Stimulated activated naive CD8-positive, alpha-beta T cell treated with anti-CD3 and anti-CD28 coated beads, Interleukin-15, Interleukin-2, amounts not matched to agents 100 ng/mL and 50 ng/mL, for 24 hours (primary cell): ENCODE data around the gene ABCG1.

ENCODE experiments used
- H3K27ac Mint-ChIP-seq: one replicate; pipeline ENCODE4 v1.8.0; 2021; ENCODE audit warnings: mild to moderate bottlenecking, mixed read lengths
- H3K27me3 Mint-ChIP-seq: one replicate; pipeline ENCODE4 v1.8.0; 2021; ENCODE audit warnings: mixed read lengths
- H3K36me3 Mint-ChIP-seq: one replicate; pipeline ENCODE4 v1.8.0; 2021; ENCODE audit warnings: low read depth, mixed read lengths
- H3K4me1 Mint-ChIP-seq: one replicate; pipeline ENCODE4 v1.8.0; 2021; ENCODE audit warnings: low read depth, mixed read lengths
- H3K4me3 Mint-ChIP-seq: one replicate; pipeline ENCODE4 v1.8.0; 2021; ENCODE audit warnings: mild to moderate bottlenecking, mixed read lengths
- H3K9me3 Mint-ChIP-seq: one replicate; pipeline ENCODE4 v1.8.0; 2021; ENCODE audit warnings: mixed read lengths

ABCG1 gene

GRCh38 chr21:42188663-42189062 is 30.3 kb upstream of the ABCG1 start:
- peaks cover 13% of the 10 kb centered on the region for H3K9me3 Mint-ChIP-seq
- no peaks in the 10 kb centered on the region for H3K27me3 Mint-ChIP-seq
- H3K4me3 Mint-ChIP-seq, result peak overlapping the region; percentile 71
- H3K27ac Mint-ChIP-seq, result peak overlapping the region; percentile 94
- H3K4me1 Mint-ChIP-seq, result peaks cover 81% of the 10 kb centered on the region
- peaks cover 18% of the 10 kb centered on the region for H3K36me3 Mint-ChIP-seq

DNA sequence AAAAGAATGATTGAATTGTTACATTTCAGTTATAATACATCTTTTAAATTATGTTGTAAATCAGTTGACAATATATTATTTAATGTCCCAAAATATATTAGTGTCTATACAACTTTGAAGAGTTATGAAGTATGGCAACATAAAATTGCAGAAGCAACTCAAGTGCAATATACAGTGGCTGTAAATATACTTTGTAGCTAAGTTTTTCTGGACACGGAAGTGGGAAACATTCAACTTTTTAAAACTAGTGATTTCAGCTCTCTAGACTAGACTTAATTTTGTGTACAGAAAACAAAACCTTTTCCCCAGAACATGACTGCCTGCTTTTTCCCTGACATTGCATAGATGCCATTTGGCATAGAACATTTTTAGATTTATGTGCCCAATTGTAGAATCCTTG is 29.5 kb upstream of the ABCG1 start:
- Mint-ChIP-seq H3K4me1 (peaks cover 86% of the 10 kb centered on the region), H3K27me3 (no peaks in the 10 kb centered on the region), H3K36me3 (peaks cover 18% of the 10 kb centered on the region), H3K4me3 (no peak overlapping the region), H3K27ac (peak overlapping the region; percentile 36), H3K9me3 (peaks cover 13% of the 10 kb centered on the region)

DNA sequence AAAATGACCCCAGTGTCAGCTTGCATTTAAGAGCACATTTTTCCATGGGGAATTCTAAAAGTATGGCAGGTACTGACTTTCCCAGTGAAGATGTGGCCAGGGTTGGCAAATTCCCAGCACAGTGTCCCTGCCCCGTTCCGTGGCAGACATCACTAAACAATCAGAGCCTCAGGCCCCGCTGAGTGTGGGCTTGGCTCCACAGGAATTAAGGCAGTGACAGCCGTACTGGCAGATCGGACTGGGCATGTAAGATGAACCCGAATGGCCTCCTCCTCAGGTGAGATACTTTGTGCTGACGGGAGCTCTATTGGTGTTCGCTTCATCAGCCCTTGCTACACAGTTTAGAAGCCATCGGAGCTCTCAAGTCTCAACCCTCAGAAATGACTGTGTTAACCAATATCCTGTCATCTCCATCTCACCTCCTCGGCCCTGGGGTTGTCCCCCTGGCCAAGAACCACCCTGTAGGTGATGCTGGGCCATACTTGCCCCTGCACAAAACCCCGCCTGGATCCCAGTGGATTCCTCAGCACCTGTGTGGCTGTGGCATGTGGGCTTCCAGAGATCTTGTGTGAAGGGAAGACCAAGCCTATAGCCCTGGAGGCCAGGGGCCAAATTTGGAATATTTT is 29.0 kb upstream of the ABCG1 start:
- peaks cover 18% of the 10 kb centered on the region for H3K36me3 Mint-ChIP-seq
- H3K4me1 Mint-ChIP-seq, result peaks cover 88% of the 10 kb centered on the region
- H3K4me3 Mint-ChIP-seq, result no peak overlapping the region
- H3K27me3 Mint-ChIP-seq, result no peaks in the 10 kb centered on the region
- H3K27ac Mint-ChIP-seq, result peak overlapping the region; percentile 36
- peaks cover 13% of the 10 kb centered on the region for H3K9me3 Mint-ChIP-seq

DNA sequence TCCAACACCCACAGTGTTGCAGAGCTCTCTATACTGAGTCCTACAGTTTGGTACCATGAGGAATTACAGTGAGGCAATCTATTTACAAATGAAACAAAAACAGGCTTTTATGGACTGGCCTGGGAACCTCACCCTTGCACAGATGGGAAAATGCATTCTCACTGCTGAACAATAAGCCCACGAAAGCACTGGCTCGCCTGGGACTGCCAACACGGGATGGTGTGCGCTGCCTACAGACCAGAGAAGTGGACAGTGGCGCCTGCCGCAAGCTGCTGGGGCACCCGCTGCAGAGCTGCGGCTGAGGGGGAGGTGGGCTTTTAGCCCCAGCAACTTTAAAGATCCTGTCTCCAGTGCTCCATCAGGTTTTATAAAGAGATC is 28.5 kb upstream of the ABCG1 start:
- Mint-ChIP-seq H3K4me3 (no peak overlapping the region), H3K27me3 (no peaks in the 10 kb centered on the region), H3K36me3 (peaks cover 18% of the 10 kb centered on the region), H3K4me1 (peaks cover 89% of the 10 kb centered on the region), H3K27ac (no peak overlapping the region), H3K9me3 (peaks cover 13% of the 10 kb centered on the region)

DNA sequence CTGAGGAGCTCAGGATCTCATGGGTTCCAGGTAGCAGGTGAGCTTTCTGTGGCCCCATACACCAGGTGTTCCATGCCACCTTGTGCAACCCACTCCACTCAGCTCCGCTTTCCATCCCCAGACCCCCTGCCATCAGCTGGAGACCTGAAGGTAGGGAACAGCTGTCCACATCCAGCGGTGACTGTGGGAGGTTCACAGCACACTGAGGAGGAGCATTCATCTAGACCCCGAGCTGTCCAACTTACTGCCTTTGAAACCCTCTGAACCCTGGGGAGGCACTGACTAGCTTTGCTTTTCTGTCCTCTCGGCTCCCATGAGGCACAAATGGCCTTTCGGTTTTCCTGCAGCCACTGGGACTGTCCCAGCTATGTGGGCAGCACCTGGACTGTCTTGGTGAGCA is 27.9 kb upstream of the ABCG1 start:
- Mint-ChIP-seq H3K36me3 (peaks cover 12% of the 10 kb centered on the region), H3K27me3 (no peaks in the 10 kb centered on the region), H3K4me3 (no peak overlapping the region), H3K27ac (no peak overlapping the region), H3K9me3 (peaks cover 7% of the 10 kb centered on the region), H3K4me1 (peaks cover 85% of the 10 kb centered on the region)

DNA sequence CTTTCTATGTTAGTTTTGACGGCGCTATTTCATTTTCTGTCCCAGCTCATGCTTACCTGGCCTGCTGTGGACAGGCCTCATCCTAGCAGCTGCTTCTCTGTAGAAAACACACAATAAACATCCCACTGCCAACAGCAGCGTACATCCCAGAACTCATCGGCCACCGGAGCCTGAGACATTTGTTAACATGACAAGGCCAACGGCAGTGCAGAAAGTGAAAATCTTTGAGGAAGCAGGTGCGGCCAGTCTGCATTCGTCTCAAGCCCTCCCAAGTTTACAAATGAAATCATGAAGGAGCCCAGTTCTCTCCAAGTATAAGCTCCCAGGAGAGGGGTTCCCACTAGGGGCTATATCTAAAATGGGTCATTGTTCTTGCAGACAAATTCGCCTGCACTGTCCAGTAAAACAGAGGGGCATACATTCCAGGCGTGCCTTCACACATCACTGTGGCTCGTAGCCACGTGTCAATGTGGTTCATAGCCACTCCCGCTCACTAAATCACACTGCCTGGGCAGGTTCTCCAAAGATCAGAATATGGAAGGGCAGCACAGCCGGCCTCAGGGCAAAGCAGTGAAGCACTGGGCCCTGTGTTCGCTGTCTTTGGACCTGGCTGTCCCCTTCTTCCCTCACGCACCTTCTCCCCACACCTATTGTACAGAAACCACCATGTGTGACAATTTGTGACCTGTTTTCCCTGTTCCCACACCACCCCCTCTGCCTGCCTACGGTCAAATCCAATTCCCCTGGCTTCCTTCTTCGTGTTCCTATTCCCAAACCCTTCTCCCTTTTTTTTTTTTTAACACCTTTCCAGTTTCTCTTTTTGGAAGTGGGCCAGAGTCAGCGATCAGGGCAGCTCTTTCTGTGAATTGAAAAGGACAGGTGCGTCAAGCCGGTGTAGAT is 27.0 kb upstream of the ABCG1 start:
- Mint-ChIP-seq H3K9me3 (no peaks in the 10 kb centered on the region), H3K36me3 (peaks cover 5% of the 10 kb centered on the region), H3K27ac (no peak overlapping the region), H3K27me3 (no peaks in the 10 kb centered on the region), H3K4me3 (no peak overlapping the region), H3K4me1 (peaks cover 76% of the 10 kb centered on the region)

DNA sequence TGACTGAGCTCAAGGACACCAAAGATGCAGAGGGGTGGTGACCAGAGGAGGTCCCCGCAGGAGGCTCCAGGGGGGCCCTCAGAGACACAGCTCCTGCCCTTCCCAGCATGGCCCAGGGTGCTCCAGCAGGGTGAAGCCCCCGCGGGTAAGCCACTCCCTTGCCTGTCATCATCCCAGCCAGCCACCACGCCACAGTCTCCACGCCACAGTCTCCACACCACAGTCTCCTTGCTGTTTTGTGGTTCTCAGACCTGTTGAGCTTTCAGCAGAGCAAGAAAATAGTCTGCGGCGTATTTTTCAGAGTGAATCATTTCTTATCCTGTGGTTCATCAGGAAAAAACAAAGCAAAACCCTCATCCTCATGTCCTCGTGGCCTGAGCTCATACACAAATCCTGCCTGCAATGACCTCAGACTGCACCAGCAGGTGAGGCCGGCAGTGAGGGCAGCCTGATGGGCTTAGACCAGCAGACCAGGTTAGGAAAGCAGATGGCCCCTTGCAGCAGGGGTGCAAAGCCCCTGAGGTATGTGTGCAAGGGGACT is 25.7 kb upstream of the ABCG1 start:
- Mint-ChIP-seq H3K4me3 (peak overlapping the region; percentile 22), H3K9me3 (no peaks in the 10 kb centered on the region), H3K4me1 (peaks cover 66% of the 10 kb centered on the region), H3K27ac (peak overlapping the region; percentile 31), H3K27me3 (no peaks in the 10 kb centered on the region), H3K36me3 (no peaks in the 10 kb centered on the region)

- H3K9me3 Mint-ChIP-seq, result no peaks in the 10 kb centered on the region
- no peaks in the 10 kb centered on the region for H3K27me3 Mint-ChIP-seq
- H3K27ac Mint-ChIP-seq, result no peak overlapping the region
- H3K4me1 Mint-ChIP-seq, result peaks cover 66% of the 10 kb centered on the region
- H3K36me3 Mint-ChIP-seq, result no peaks in the 10 kb centered on the region
- H3K4me3 Mint-ChIP-seq, result no peak overlapping the region
These were observed 25.2 kb upstream of the ABCG1 start for GRCh38 chr21:42193721-42194120.

DNA sequence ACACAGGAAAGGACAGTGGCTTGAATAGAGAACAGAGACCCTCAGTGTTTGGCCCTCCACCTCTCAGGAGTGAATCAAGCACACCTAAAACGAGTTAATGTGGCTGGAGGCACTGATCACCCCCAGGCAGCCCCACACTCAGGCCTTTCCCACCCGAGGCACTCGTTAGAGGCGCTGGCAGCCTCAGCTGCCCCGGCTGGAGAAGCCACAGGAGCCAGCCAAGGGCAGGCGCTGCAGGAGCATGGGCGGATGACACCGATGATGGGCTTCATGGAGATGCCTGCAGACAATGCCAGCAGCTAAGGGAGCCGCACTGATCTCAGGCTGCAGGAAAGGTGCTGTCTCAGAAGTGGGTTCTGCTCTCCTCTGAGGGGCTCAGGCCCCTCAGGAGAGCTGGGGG is 24.1 kb upstream of the ABCG1 start:
- Mint-ChIP-seq H3K9me3 (no peaks in the 10 kb centered on the region), H3K36me3 (no peaks in the 10 kb centered on the region), H3K27me3 (no peaks in the 10 kb centered on the region), H3K27ac (no peak overlapping the region), H3K4me3 (no peak overlapping the region), H3K4me1 (peaks cover 66% of the 10 kb centered on the region)

DNA sequence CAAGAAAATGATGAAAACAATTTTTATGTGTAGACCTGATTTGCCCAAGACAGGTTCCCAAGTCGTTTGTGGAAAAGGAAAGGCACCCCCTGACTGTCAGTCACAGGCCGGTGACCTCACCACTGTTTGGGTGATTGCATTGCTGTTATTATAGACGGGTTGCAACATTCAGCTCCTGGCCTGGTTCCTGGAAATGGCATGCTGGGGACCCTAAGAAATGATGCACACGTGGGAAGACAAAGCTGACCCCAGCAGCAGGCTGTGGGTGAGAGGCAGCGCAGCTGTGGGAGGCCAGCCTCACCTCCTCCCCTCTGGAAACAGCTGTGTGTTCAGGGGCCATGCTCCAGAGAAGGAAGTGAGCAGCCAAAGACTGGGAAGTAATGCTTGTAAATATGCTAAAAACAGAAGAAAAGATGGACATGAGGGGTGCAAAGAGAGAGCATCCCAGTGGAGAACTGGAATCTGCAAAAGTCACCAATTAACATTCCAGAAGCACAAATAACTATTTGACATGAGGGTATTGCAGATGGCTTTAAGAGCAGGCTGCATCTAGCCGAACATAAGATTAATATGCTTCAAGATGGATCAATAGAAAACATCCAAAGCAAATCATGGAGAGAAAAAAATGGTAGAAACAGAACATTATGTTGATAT is 23.4 kb upstream of the ABCG1 start:
- no peaks in the 10 kb centered on the region for H3K27me3 Mint-ChIP-seq
- H3K9me3 Mint-ChIP-seq, result no peaks in the 10 kb centered on the region
- no peak overlapping the region for H3K27ac Mint-ChIP-seq
- H3K4me1 Mint-ChIP-seq, result peaks cover 66% of the 10 kb centered on the region
- H3K36me3 Mint-ChIP-seq, result no peaks in the 10 kb centered on the region
- H3K4me3 Mint-ChIP-seq, result no peak overlapping the region

GRCh38 chr21:42198929-42199867 is 19.7 kb upstream of the ABCG1 start:
- Mint-ChIP-seq H3K4me3 (no peak overlapping the region), H3K36me3 (no peaks in the 10 kb centered on the region), H3K9me3 (no peaks in the 10 kb centered on the region), H3K4me1 (peaks cover 52% of the 10 kb centered on the region), H3K27ac (no peak overlapping the region), H3K27me3 (no peaks in the 10 kb centered on the region)

- no peaks in the 10 kb centered on the region for H3K9me3 Mint-ChIP-seq
- H3K4me1 Mint-ChIP-seq, result peaks cover 49% of the 10 kb centered on the region
- H3K36me3 Mint-ChIP-seq, result no peaks in the 10 kb centered on the region
- H3K27ac Mint-ChIP-seq, result peak overlapping the region; percentile 34
- H3K4me3 Mint-ChIP-seq, result no peak overlapping the region
- no peaks in the 10 kb centered on the region for H3K27me3 Mint-ChIP-seq
These were observed 19.0 kb upstream of the ABCG1 start for GRCh38 chr21:42199868-42200463.

DNA sequence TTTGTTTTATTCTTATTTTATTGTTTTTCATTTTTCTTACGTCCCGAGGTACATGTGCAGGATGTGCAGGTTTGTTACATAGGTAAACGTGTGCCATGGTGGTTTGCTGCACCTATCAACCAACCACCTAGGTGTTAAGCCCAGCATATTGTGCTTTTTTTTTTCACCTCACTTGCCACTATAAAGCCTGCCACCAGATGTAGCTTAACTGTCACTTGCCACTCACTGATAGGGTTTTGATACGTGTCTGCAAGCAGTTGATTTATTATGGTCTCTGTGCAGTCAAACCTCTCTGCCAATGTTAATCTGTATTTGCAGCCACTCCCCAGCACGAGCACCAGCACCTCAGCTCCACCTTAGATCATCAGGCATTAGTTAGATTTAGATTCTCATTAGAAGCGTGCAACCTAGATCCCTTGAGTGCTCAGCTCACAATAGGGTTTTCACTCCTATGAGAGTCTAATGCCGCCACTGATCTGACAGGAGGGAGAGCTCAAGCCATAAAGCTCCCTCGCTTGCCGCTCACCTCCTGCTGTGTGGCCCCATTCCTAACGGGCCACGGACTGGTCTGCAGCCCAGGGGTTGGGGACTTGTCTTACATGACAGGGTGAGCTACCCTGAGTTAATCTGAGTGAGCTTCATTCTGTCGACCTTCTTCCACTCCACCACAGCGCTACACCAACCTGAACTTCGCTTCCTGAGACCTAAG is 17.9 kb upstream of the ABCG1 start:
- Mint-ChIP-seq H3K9me3 (no peaks in the 10 kb centered on the region), H3K27me3 (no peaks in the 10 kb centered on the region), H3K4me1 (peaks cover 42% of the 10 kb centered on the region), H3K4me3 (no peak overlapping the region), H3K27ac (no peak overlapping the region), H3K36me3 (no peaks in the 10 kb centered on the region)
